Panc1 (cell line): Measurements from ENCODE around the gene NFKB1.

Source experiments
- SIN3A ChIP-seq: IDR thresholded peaks from 2 replicates; pipeline ENCODE4 v1.6.1; 2012; ENCODE audit warnings: low read depth, mild to moderate bottlenecking, low read length, moderate library complexity, borderline replicate concordance; ENCODE audit not compliant: insufficient read depth
- TCF7L2 ChIP-seq: IDR thresholded peaks from 2 replicates; pipeline ENCODE4 v1.6.1; 2011; ENCODE audit warnings: mild to moderate bottlenecking, low read depth, low read length, inconsistent platforms
- TF ChIP-seq, protein P1 (sequence below): fragments of 450-650 bp; IDR thresholded peaks from 2 replicates; pipeline ENCODE4 v1.5.1; 2017; ENCODE audit warnings: mild to moderate bottlenecking

DNA sequence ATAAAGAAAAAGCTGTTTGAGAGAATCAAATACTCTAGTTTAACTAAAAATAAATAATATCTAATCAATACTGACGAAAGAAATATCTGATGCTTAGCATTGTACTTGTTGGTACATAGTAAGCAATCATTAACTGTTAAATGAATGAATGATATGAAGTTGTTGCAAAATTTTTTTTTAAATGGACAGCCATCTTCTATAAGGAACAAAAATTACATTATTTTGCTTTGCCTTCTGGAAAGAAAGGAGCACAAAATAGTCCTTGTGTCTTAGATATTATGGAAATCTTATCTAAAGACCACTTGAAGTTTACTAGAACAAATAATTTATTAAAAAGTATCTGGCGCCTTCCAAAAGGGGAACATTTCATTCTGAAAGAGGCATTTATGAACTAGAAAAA lies 4.5 kb downstream of the NFKB1 start:
- TF ChIP-seq SIN3A (no peak), TCF7L2 (no peak)
- TF ChIP-seq, protein P1, sequence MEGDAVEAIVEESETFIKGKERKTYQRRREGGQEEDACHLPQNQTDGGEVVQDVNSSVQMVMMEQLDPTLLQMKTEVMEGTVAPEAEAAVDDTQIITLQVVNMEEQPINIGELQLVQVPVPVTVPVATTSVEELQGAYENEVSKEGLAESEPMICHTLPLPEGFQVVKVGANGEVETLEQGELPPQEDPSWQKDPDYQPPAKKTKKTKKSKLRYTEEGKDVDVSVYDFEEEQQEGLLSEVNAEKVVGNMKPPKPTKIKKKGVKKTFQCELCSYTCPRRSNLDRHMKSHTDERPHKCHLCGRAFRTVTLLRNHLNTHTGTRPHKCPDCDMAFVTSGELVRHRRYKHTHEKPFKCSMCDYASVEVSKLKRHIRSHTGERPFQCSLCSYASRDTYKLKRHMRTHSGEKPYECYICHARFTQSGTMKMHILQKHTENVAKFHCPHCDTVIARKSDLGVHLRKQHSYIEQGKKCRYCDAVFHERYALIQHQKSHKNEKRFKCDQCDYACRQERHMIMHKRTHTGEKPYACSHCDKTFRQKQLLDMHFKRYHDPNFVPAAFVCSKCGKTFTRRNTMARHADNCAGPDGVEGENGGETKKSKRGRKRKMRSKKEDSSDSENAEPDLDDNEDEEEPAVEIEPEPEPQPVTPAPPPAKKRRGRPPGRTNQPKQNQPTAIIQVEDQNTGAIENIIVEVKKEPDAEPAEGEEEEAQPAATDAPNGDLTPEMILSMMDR, result no peak
